ENCODE measurements around the gene PTPRN2.

PTPRN2 gene

GRCh38 chr7:158135931-158136330 is 451.7 kb downstream of the PTPRN2 start:
- H3K4me3 ChIP-seq (ENCODE audit: low read depth, low read length), result no peak overlapping the region
- no peak for TF ChIP-seq CTCF (IDR thresholded peaks at IDR 0.05; ENCODE audit: low read depth, low read length, missing control alignments)
- in situ Hi-C loops (cut with HindIII; ENCODE audit: low sequenced_read_pairs), result no loop called here
- DNase-seq (ENCODE audit: low read depth), result no peak

- no peak overlapping the region for H3K4me3 ChIP-seq (ENCODE audit: low read depth, low read length)
- no peak for DNase-seq (ENCODE audit: low read depth)
- no peak for TF ChIP-seq CTCF (IDR thresholded peaks at IDR 0.05; ENCODE audit: low read depth, low read length, missing control alignments)
- in situ Hi-C loops (cut with HindIII; ENCODE audit: low sequenced_read_pairs), result no loop called here
These were observed 452.8 kb downstream of the PTPRN2 start for GRCh38 chr7:158134824-158135223.

GRCh38 chr7:158133515-158134271 is 453.9 kb downstream of the PTPRN2 start:
- TF ChIP-seq CTCF (IDR thresholded peaks at IDR 0.05; ENCODE audit: low read depth, low read length, missing control alignments), result no peak
- in situ Hi-C loops (cut with HindIII; ENCODE audit: low sequenced_read_pairs), result no loop called here
- DNase-seq (ENCODE audit: low read depth), result no peak
- no peak overlapping the region for H3K4me3 ChIP-seq (ENCODE audit: low read depth, low read length)

GRCh38 chr7:158133057-158133456 is 454.6 kb downstream of the PTPRN2 start:
- DNase-seq (ENCODE audit: low read depth), result no peak
- in situ Hi-C loops (cut with HindIII; ENCODE audit: low sequenced_read_pairs), result no loop called here
- TF ChIP-seq CTCF (IDR thresholded peaks at IDR 0.05; ENCODE audit: low read depth, low read length, missing control alignments), result no peak
- no peak overlapping the region for H3K4me3 ChIP-seq (ENCODE audit: low read depth, low read length)

- in situ Hi-C loops (cut with HindIII; ENCODE audit: low sequenced_read_pairs), result no loop called here
- DNase-seq (ENCODE audit: low read depth), result no peak
- H3K4me3 ChIP-seq (ENCODE audit: low read depth, low read length), result no peak overlapping the region
- TF ChIP-seq CTCF (IDR thresholded peaks at IDR 0.05; ENCODE audit: low read depth, low read length, missing control alignments), result no peak
These were observed 457.6 kb downstream of the PTPRN2 start for GRCh38 chr7:158130023-158130409.

- no peak overlapping the region for H3K4me3 ChIP-seq (ENCODE audit: low read depth, low read length)
- no peak for DNase-seq (ENCODE audit: low read depth)
- in situ Hi-C loops (cut with HindIII; ENCODE audit: low sequenced_read_pairs), result no loop called here
- no peak for TF ChIP-seq CTCF (IDR thresholded peaks at IDR 0.05; ENCODE audit: low read depth, low read length, missing control alignments)
These were observed 458.3 kb downstream of the PTPRN2 start for GRCh38 chr7:158129037-158130022.

Measured in astrocyte of the cerebellum (primary cell).